ENCODE results near the gene KCNH5.

Gene KCNH5

DNA sequence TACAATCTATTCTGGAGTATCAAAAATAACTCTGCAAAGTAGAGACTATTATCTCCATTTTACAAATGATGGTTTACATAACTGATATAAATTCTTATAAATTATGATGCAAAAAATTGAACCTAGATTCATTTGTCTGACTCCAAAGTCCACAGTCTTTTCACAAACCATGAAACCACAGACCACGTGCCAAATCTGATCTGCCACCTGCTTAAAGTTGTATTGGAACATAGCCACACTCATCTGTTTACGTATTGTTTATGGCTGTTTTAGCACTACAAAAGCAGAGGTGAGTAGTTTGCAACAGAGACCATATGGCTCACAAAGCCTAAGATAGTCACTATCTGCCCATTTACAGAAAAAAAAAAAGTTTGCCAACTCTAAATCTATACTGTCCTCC lies 105.3 kb downstream of the KCNH5 start:
- Histone ChIP-seq H3K36me3 (ENCODE audit: insufficient read depth, low read length) (no peaks in the 10 kb centered on the region), H3K9ac (ENCODE audit: low read length) (no peak overlapping the region), H4K20me1 (ENCODE audit: insufficient read depth, low read length) (no peaks in the 10 kb centered on the region), H3F3A (ENCODE audit: insufficient read depth, low read length) (no peaks in the 10 kb centered on the region), H3K4me3 (ENCODE audit: low read depth, low read length, poor library complexity, severe bottlenecking) (no peak overlapping the region), H3K9me3 (ENCODE audit: low read length) (no peaks in the 10 kb centered on the region), H3K4me2 (ENCODE audit: low read length) (no peak overlapping the region), H3K79me2 (ENCODE audit: insufficient read depth, low read length) (no peaks in the 10 kb centered on the region), H3K27ac (ENCODE audit: low read depth, low read length, poor library complexity, severe bottlenecking) (no peak overlapping the region), H3K9me2 (ENCODE audit: low read depth, low read length) (no peaks in the 10 kb centered on the region), H3K4me1 (ENCODE audit: insufficient read depth, low read length, severe bottlenecking) (no peaks in the 10 kb centered on the region), H3K27me3 (ENCODE audit: insufficient read depth, low read length) (no peaks in the 10 kb centered on the region), H2AFZ (ENCODE audit: low read length) (no peak overlapping the region)
- TF ChIP-seq, protein P1, sequence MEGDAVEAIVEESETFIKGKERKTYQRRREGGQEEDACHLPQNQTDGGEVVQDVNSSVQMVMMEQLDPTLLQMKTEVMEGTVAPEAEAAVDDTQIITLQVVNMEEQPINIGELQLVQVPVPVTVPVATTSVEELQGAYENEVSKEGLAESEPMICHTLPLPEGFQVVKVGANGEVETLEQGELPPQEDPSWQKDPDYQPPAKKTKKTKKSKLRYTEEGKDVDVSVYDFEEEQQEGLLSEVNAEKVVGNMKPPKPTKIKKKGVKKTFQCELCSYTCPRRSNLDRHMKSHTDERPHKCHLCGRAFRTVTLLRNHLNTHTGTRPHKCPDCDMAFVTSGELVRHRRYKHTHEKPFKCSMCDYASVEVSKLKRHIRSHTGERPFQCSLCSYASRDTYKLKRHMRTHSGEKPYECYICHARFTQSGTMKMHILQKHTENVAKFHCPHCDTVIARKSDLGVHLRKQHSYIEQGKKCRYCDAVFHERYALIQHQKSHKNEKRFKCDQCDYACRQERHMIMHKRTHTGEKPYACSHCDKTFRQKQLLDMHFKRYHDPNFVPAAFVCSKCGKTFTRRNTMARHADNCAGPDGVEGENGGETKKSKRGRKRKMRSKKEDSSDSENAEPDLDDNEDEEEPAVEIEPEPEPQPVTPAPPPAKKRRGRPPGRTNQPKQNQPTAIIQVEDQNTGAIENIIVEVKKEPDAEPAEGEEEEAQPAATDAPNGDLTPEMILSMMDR (IDR thresholded peaks at IDR 0.05; ENCODE audit: low read length), result no peak
- TF ChIP-seq EZH2 (IDR thresholded peaks at IDR 0.05; ENCODE audit: borderline replicate concordance, low read length), result no peak

DNA sequence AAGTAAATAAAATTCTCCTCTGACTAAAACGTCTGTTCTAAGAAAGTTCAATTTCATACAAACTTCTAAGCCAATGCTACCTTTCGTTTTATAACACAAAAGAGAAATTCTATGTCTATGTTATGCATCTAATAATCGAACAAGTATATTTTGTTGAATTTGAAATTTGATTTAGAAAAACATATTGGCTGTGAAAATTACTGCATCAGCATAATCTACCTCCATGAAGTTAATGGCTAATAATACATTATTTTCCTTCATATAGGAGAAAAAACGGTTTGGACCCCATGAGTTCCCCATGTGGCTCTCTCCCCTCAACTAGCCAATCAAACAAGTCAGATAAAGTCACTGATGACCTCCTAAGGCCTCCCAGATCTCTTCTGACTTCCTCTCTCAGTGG lies 106.5 kb downstream of the KCNH5 start:
- Histone ChIP-seq H3K36me3 (ENCODE audit: insufficient read depth, low read length) (no peaks in the 10 kb centered on the region), H3K4me3 (ENCODE audit: low read depth, low read length, poor library complexity, severe bottlenecking) (no peak overlapping the region), H2AFZ (ENCODE audit: low read length) (no peak overlapping the region), H3K27ac (ENCODE audit: low read depth, low read length, poor library complexity, severe bottlenecking) (no peak overlapping the region), H4K20me1 (ENCODE audit: insufficient read depth, low read length) (no peaks in the 10 kb centered on the region), H3K9me3 (ENCODE audit: low read length) (no peaks in the 10 kb centered on the region), H3F3A (ENCODE audit: insufficient read depth, low read length) (no peaks in the 10 kb centered on the region), H3K9ac (ENCODE audit: low read length) (no peak overlapping the region), H3K4me2 (ENCODE audit: low read length) (no peak overlapping the region), H3K79me2 (ENCODE audit: insufficient read depth, low read length) (no peaks in the 10 kb centered on the region), H3K4me1 (ENCODE audit: insufficient read depth, low read length, severe bottlenecking) (no peaks in the 10 kb centered on the region), H3K9me2 (ENCODE audit: low read depth, low read length) (no peaks in the 10 kb centered on the region), H3K27me3 (ENCODE audit: insufficient read depth, low read length) (no peaks in the 10 kb centered on the region)
- no peak for TF ChIP-seq EZH2 (IDR thresholded peaks at IDR 0.05; ENCODE audit: borderline replicate concordance, low read length)
- TF ChIP-seq, protein P1 (IDR thresholded peaks at IDR 0.05; ENCODE audit: low read length), result no peak

DNA sequence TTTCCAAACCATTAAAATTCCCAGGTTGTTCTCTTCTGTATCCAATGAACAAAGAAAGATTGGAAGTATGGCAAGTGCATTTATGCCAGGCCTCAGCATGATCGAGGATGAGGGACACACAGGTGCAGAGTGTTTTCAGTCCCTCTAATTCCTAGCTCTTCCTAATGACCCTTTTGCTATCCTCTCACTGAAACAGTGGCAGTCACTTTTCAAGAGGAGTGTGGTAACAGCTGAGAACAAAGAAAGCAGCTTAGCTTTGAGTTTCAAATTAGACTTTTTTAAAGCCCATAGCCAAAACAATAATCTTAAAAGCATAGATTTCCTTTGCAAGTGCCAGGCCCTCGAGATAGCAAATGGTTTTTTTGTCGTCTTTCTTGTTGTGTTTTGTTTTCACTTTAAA lies 110.8 kb downstream of the KCNH5 start:
- Histone ChIP-seq H4K20me1 (ENCODE audit: insufficient read depth, low read length) (no peaks in the 10 kb centered on the region), H3K4me1 (ENCODE audit: insufficient read depth, low read length, severe bottlenecking) (no peaks in the 10 kb centered on the region), H3K36me3 (ENCODE audit: insufficient read depth, low read length) (no peaks in the 10 kb centered on the region), H3K9me3 (ENCODE audit: low read length) (no peaks in the 10 kb centered on the region), H3K79me2 (ENCODE audit: insufficient read depth, low read length) (no peaks in the 10 kb centered on the region), H3K4me2 (ENCODE audit: low read length) (no peak overlapping the region), H3K27ac (ENCODE audit: low read depth, low read length, poor library complexity, severe bottlenecking) (no peak overlapping the region), H3K9ac (ENCODE audit: low read length) (no peak overlapping the region), H3K4me3 (ENCODE audit: low read depth, low read length, poor library complexity, severe bottlenecking) (no peak overlapping the region), H3K27me3 (ENCODE audit: insufficient read depth, low read length) (no peaks in the 10 kb centered on the region), H3F3A (ENCODE audit: insufficient read depth, low read length) (no peaks in the 10 kb centered on the region), H2AFZ (ENCODE audit: low read length) (no peak overlapping the region), H3K9me2 (ENCODE audit: low read depth, low read length) (no peaks in the 10 kb centered on the region)
- TF ChIP-seq, protein P1 (IDR thresholded peaks at IDR 0.05; ENCODE audit: low read length), result no peak
- no peak for TF ChIP-seq EZH2 (IDR thresholded peaks at IDR 0.05; ENCODE audit: borderline replicate concordance, low read length)
